NCI-H2227 treated with DMSO at 0.1 percent for 48 hours (cell line): ENCODE data around the gene GSK3B.
"Not testable (repeated sequence)": the region's sequence is repeated elsewhere in the genome, so short reads cannot be mapped to it uniquely, and the experiment has no call there.

Experiments used
- DNase-seq: peaks from one replicate; lab custom pipeline; 2025; lab: John Stamatoyannopoulos, UW

Gene GSK3B

GRCh38 chr3:119933207-119933606 is 161.0 kb downstream of the GSK3B start:
- DNase-seq, result no peak

GRCh38 chr3:119930286-119930685 is 164.0 kb downstream of the GSK3B start:
- DNase-seq, result no peak

- no peak for DNase-seq
Observed at GRCh38 chr3:119927190-119927589, 167.1 kb downstream of the GSK3B start.

DNA sequence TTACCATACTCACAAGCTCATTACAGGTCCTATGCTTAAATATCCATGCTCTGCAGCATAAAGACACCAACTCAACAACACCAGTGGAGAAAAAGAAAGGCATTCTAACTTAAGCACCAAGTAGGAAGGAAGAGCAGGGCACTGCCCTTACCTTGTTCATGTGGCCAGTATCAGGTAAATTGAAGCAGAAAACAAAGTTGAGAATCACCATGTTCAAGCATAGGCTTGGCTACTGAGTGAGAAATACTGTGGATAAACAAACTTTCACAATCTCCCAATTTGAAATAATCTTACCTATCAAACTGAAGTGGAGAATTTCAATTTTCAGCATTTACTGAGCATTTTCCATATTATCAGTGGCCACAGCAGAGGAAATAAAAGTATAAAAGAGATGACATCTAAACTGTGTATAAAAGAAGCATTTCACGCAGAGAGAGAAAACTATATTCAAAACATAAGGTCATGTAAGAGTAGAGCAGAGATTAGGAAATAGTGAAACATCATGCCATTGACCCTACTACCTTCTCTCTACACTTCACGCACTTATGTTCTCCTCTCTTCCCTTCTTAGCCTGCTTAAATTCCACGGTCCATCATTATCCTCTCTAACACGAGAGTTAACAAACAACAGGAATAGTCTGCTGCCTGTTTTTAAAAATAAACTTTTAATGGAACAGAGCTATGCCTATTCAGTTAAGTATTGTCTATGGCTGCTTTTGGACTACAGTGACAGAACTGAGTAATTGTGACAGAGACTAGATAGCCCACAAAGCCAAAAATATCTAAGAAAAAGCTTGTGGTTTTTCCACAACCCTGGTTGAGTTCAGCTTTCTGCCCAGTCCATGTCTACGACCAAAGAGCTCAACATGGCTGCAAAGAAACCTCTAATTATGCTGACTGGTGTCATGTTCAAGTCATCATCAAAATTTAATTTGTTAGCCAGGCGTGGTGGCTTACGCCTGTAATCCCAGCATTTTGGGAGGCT is 169.8 kb downstream of the GSK3B start:
- no peak for DNase-seq

- no peak for DNase-seq
Observed at GRCh38 chr3:119918992-119919933, 175.0 kb downstream of the GSK3B start.

GRCh38 chr3:119913021-119913420 is 181.2 kb downstream of the GSK3B start:
- no peak for DNase-seq

DNA sequence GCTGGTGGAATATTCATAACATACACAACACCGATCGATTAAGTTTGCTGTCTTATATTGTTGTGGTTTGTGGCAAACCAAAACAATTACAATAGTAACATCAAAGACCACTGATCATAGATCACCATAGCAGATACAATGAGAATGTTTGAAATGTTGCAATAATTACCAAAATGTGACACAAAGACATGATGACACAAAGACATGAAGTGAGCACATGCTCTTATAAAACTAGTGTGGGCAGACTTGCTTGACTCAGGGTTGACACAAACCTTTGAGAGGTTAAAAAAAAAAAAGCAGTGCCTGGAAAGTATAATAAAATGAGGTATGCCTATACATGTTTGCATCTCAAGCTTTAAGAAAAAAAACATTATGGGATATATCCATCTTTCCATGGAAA is 182.0 kb downstream of the GSK3B start:
- DNase-seq, result no peak

- DNase-seq, result no peak
Observed at GRCh38 chr3:119911748-119912147, 182.5 kb downstream of the GSK3B start.

DNA sequence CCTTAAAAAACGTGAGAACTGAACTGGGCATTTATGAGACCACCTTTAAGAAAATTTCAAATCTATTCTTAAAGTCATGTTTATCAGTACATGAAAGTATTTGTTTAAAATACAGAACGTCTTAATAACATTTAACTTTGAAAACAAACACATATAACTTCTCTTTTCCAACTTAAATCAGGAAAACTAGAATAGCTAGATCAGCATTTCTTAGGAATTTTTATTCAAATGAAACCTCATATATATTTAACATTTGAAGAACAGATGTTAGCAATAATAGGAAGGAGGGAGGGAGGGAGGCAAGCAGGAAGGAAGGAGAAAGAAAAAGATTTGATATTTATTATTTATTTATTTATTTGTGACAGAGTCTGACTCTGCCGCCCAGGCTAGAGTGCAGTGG is 192.2 kb downstream of the GSK3B start:
- DNase-seq, result no peak

GRCh38 chr3:119901148-119901547 is 193.1 kb downstream of the GSK3B start:
- no peak for DNase-seq

DNA sequence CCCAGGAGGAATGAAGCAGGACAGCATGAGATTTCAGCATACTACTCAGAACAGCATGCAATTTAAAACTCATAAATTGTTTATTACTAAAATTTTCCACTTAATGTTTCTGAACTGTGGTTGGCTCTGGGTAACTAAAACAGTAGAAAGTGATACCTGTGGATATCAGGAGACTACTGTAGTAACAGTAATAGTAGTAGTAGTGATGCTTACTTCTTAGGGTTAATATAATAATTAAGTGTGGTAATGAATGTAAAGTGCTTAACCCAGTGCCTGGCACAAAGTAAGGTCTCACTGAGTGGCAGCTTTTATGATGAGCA is 195.1 kb downstream of the GSK3B start:
- DNase-seq, result no peak

DNA sequence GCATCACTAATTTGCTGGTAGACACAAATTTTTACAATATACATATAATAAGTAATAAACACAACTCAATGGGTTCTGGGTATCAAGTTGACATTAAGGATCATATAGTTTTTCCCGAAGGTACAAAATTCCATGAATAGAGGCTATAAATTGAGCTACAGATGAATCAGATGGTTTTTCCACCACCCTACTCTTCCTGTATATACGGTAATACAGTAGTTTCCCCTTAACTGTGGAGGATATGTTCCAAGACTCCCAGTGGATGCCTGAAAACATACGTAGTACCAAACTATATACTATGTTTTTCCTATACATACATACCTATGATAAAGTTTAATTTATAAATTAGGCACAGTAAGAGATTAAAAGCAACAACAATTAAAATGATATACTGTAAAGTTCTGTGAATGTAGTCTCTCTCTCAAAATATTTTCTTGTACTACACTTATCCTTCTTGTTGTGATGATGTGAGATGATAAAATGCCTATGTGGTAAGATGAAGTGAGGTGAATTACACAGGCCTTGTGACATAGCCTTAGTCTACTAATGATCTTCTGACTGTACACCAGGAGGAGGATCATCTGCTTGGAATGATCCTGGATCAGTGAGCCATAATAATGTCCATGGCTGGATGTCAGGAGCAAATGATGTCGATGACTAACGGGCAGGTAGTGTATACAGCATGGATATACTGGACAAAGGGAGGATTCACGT is 195.6 kb downstream of the GSK3B start:
- DNase-seq, result no peak

DNA sequence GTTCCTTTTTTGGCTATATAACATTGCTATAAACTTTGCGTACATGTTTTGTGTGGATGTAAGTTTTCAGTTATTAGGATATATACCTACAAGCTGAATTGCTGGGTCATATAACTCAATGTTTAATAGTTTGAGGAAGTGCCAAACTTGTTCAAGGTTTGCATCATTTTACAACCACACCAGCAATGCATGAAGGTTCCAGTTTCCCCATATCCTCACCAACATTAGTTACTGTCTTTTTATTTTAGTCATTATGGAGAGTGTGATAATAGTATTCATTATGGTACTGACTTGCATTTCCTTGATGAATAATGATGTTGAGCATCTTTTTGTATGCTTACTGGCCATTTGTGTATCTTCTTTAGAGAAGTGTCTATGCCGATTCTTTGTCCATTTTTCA is 200.1 kb downstream of the GSK3B start:
- no peak for DNase-seq

DNA sequence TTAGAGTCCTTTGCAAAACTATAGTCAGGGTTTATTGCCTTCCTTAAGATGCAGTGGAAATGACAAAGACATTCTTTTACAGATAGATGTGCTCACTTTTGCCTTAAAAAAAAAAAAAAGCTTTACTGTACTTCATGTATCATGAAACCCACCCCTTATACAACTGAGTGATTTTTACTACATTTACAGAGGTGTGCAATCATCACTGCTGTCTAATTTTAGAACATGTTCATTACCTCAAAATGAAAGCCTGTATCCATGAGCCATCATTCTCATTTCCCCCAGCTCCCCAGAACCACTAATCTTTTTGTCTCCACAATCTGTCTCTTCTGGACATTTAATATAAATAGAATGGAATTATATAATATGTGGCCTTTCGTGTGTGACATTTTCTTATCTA is 200.5 kb downstream of the GSK3B start:
- no peak for DNase-seq

GRCh38 chr3:119891944-119892721 is 202.1 kb downstream of the GSK3B start:
- DNase-seq, result peak; percentile 75

- DNase-seq, result not testable (repeated sequence)
Observed at GRCh38 chr3:119888681-119889080, 205.6 kb downstream of the GSK3B start.

DNA sequence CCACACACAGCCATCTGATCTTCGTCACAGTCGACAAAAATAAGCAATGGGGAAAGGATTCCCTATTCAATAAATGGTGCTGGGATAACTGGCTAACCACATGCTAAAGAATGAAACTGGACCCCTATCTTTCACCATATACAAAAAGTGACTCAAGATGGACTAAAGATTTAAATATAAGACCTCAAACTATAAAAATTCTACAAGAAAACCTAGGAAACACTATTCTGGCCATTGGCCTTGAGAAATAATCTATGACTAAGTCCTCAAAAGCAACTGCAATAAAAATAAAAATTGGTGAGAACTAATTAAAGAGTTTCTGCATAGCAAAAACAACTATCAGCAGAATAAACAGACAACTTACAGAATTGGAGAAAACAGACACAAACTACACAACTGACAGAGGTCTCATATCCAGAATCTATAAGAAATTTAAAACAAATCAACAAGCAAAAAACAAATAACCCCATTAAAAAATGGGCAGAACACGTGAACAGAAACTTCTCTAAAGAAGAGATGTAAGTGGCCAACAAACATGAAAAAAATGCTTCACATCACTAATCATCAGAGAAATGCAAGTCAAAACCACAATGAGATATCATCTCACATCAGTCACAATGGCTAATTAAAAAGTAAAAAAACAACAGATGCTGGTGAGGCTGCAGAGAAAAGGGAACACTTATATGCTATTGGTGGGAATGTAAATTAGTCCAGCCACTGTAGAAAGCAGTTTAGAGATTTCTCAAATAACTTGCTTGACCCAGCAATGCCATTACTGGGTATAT is 208.3 kb downstream of the GSK3B start:
- no peak for DNase-seq

DNA sequence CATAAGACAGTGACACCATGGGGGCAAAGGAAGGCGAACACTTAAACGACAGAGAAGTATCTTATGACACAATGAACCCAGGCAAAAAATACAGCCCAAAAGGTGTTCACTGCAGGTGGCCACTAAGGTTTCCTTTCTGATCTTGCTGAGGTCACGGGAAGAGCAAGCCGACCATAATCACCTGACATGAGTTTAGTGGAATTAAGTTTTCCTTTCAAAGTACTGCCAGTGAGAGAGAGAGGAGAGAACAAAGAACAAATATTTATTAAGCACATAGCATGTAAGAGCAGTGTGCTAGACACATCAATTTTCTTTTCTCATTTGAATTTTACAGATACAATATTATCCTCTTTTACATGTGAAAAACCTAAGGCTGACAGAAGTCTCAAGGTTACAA is 210.1 kb downstream of the GSK3B start:
- DNase-seq, result no peak

GRCh38 chr3:119883461-119884160 is 210.6 kb downstream of the GSK3B start:
- DNase-seq, result no peak

DNA sequence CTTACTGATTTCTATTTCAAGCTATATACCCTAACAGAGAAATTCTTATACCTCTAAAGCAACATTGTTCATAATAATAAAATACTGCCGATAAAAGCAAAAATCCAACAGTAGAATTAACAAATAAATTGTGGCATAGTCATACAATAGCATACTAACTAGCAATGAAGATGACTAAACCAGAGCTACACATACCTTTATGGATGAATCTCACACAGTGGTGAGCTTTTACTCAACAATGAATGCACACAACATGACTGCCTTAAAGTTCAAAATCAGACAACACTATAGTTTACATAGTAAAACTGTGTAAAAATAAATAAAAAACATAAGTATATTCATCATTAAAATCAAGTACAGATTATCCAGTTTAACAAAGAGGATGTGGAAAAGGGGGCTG is 213.3 kb downstream of the GSK3B start:
- no peak for DNase-seq
